ENCODE results near the gene DNAAF2. TPM values are rescaled to one million over a fixed set of nuclear protein-coding genes. Genes with fewer than 3 reads are reported as not detected.

Gene DNAAF2
- total and polyA plus RNA-seq, 2 of the 13 experiments (the other 11 are each of a cell fraction or from before 2014, with no cell fraction given) = 6.1 to 13.6 TPM

GRCh38 chr14:49659526-49660455, 24.7 kb upstream of the DNAAF2 start (continued):
- TF ChIP-seq ZBTB25 (CRISPR knock-in tag; IDR thresholded peaks at IDR 0.05) (0 out of 2 replicates have a peak, but pooled peaks have one; percentile 55), ZNF552 (CRISPR knock-in tag; IDR thresholded peaks at IDR 0.05; ENCODE audit: borderline replicate concordance) (no peak), FOXK1 (CRISPR knock-in tag; IDR thresholded peaks at IDR 0.05; ENCODE audit: borderline replicate concordance, low read depth) (0 out of 2 replicates have a peak, but pooled peaks have one; percentile 25), ARHGAP35 (CRISPR knock-in tag; IDR thresholded peaks at IDR 0.05; ENCODE audit: borderline replicate concordance) (no peak), ZNF816 (CRISPR knock-in tag; IDR thresholded peaks at IDR 0.05; ENCODE audit: borderline replicate concordance) (no peak), DRAP1 (CRISPR knock-in tag; IDR thresholded peaks at IDR 0.05) (no peak), ZSCAN9 (CRISPR knock-in tag; IDR thresholded peaks at IDR 0.05; ENCODE audit: borderline replicate concordance) (no peak), KLF16 (CRISPR knock-in tag; IDR thresholded peaks at IDR 0.05) (0 out of 4 replicates have a peak, but pooled peaks of 1 of the 2 experiments have one; percentile 59), ZNF510 (CRISPR knock-in tag; IDR thresholded peaks at IDR 0.05; ENCODE audit: low read depth) (no peak), PAX8 (CRISPR knock-in tag; IDR thresholded peaks at IDR 0.05; ENCODE audit: borderline replicate concordance) (no peak), RBM39 (IDR thresholded peaks at IDR 0.05; ENCODE audit: low read depth, low read length, poor library complexity, severe bottlenecking) (no peak), ATF2 (CRISPR knock-in tag; IDR thresholded peaks at IDR 0.05) (peak; percentile 91), ZMAT3 (CRISPR knock-in tag; conservative IDR thresholded peaks at IDR 0.05) (no peak), SOX6 (IDR thresholded peaks at IDR 0.05) (no peak), SOX6 (CRISPR knock-in tag; IDR thresholded peaks at IDR 0.05) (peak; percentile 49), CSRNP1 (CRISPR knock-in tag; IDR thresholded peaks at IDR 0.05) (no peak), ZNF382 (CRISPR knock-in tag; IDR thresholded peaks at IDR 0.05; ENCODE audit: borderline replicate concordance) (no peak), CTCF (CRISPR knock-in tag; IDR thresholded peaks at IDR 0.05) (no peak), PHF8 (CRISPR knock-in tag; IDR thresholded peaks at IDR 0.05) (no peak), PPARG (CRISPR knock-in tag; conservative IDR thresholded peaks at IDR 0.05) (0 out of 2 replicates have a peak, but pooled peaks have one; percentile 34), NAIF1 (CRISPR knock-in tag; IDR thresholded peaks at IDR 0.05; ENCODE audit: borderline replicate concordance) (no peak), SOX5 (CRISPR knock-in tag; IDR thresholded peaks at IDR 0.05; ENCODE audit: borderline replicate concordance) (peak; percentile 68; the same call in 1 of the 2 replicates)
